HEK293 (cell line): ENCODE results near the gene TMEM128.

Experiments
- MYNN ChIP-seq: fragments of 450-650 bp; formaldehyde crosslinking; IDR thresholded peaks from 2 replicates; pipeline ENCODE4 v1.5.1; 2016; ENCODE audit warnings: missing biosample characterization, missing genetic modification characterization, borderline replicate concordance
- SP2 ChIP-seq: fragments of 450-650 bp; formaldehyde crosslinking; IDR thresholded peaks from 2 replicates; pipeline ENCODE4 v1.5.1; 2016; ENCODE audit warnings: missing biosample characterization, missing genetic modification characterization
- ZNF121 ChIP-seq: fragments of 450-650 bp; formaldehyde crosslinking; IDR thresholded peaks from 2 replicates; pipeline ENCODE4 v1.5.1; 2016; ENCODE audit warnings: missing biosample characterization, missing genetic modification characterization
- ZNF16 ChIP-seq: fragments of 450-650 bp; formaldehyde crosslinking; IDR thresholded peaks from 2 replicates; pipeline ENCODE4 v1.5.1; 2016; ENCODE audit warnings: low read depth, missing biosample characterization, missing genetic modification characterization
- ZNF274 ChIP-seq, 2 experiments: fragments of 200-500 bp in 1 of 2; fragments of 450-650 bp in 1 of 2; sonication (Bioruptor generic) in 1 of 2; formaldehyde crosslinking in 1 of 2; IDR thresholded peaks; 2 replicates each; pipeline versions ENCODE4 v1.5.1 to v1.6.1; 2014 to 2016; ENCODE audit warnings: borderline replicate concordance in 1 of 2, inconsistent platforms in 1 of 2, low read length in 1 of 2, missing biosample characterization in 1 of 2, missing genetic modification characterization in 1 of 2
- ZNF311 ChIP-seq: fragments of 450-650 bp; formaldehyde crosslinking; IDR thresholded peaks from 2 replicates; pipeline ENCODE4 v1.5.1; 2017; ENCODE audit warnings: missing biosample characterization, missing genetic modification characterization, borderline replicate concordance
- ZNF677 ChIP-seq: fragments of 450-650 bp; IDR thresholded peaks from 2 replicates; pipeline ENCODE4 v1.5.0; 2018; ENCODE audit warnings: missing biosample characterization, mild to moderate bottlenecking, missing genetic modification characterization, moderate library complexity
- ZNF837 ChIP-seq: fragments of 450-650 bp; formaldehyde crosslinking; IDR thresholded peaks from 2 replicates; pipeline ENCODE4 v1.5.1; 2016; ENCODE audit warnings: missing biosample characterization, missing genetic modification characterization
- TF ChIP-seq, protein P1 (sequence below): fragments of 450-650 bp; formaldehyde crosslinking; IDR thresholded peaks from 2 replicates; pipeline ENCODE4 v1.5.1; 2016; ENCODE audit warnings: missing biosample characterization, missing genetic modification characterization
- TF ChIP-seq, protein P2 (sequence below): fragments of 450-650 bp; formaldehyde crosslinking; IDR thresholded peaks from 2 replicates; pipeline ENCODE4 v1.5.1; 2016; ENCODE audit warnings: missing biosample characterization, missing genetic modification characterization
- TF ChIP-seq, protein P3 (sequence below): fragments of 450-650 bp; formaldehyde crosslinking; IDR thresholded peaks from 2 replicates; pipeline ENCODE4 v1.5.1; 2016; ENCODE audit warnings: missing biosample characterization, missing genetic modification characterization
- TF ChIP-seq, protein P4 (sequence below): fragments of 450-650 bp; formaldehyde crosslinking; IDR thresholded peaks from 2 replicates; pipeline ENCODE4 v1.5.1; 2016; ENCODE audit warnings: missing biosample characterization, missing genetic modification characterization, borderline replicate concordance
- TF ChIP-seq, protein P5 (sequence below): sonication (generic); formaldehyde crosslinking; IDR thresholded peaks from 2 replicates; pipeline ENCODE4 v1.8.1; 2022; ENCODE audit warnings: mild to moderate bottlenecking, moderate library complexity, missing genetic modification reagents
- TF ChIP-seq, protein P6 (sequence below): fragments of 450-650 bp; formaldehyde crosslinking; IDR thresholded peaks from 2 replicates; pipeline ENCODE4 v1.5.1; 2016; ENCODE audit warnings: missing biosample characterization, missing genetic modification characterization

DNA sequence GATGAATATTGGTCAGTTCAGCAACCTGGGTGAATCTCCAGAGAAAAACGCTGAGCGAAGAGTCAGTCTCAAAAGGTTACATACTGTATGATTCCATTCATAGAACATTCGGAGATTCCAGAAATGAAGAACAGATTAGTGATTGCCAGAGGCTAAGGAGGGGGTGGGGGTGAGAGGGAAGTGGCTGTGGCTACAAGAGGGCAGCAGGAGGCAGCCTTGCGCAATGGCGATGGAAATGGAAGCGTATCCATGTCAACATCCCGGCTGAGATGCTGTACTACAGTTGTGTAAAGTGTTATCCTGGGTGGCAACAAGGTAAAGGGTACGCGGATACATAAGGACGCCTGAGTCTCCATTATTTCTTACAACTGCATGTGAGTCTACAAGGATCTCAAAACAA is 23.9 kb upstream of the TMEM128 start:
- TF ChIP-seq, protein P1, sequence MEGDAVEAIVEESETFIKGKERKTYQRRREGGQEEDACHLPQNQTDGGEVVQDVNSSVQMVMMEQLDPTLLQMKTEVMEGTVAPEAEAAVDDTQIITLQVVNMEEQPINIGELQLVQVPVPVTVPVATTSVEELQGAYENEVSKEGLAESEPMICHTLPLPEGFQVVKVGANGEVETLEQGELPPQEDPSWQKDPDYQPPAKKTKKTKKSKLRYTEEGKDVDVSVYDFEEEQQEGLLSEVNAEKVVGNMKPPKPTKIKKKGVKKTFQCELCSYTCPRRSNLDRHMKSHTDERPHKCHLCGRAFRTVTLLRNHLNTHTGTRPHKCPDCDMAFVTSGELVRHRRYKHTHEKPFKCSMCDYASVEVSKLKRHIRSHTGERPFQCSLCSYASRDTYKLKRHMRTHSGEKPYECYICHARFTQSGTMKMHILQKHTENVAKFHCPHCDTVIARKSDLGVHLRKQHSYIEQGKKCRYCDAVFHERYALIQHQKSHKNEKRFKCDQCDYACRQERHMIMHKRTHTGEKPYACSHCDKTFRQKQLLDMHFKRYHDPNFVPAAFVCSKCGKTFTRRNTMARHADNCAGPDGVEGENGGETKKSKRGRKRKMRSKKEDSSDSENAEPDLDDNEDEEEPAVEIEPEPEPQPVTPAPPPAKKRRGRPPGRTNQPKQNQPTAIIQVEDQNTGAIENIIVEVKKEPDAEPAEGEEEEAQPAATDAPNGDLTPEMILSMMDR = no peak
- TF ChIP-seq, protein P2, sequence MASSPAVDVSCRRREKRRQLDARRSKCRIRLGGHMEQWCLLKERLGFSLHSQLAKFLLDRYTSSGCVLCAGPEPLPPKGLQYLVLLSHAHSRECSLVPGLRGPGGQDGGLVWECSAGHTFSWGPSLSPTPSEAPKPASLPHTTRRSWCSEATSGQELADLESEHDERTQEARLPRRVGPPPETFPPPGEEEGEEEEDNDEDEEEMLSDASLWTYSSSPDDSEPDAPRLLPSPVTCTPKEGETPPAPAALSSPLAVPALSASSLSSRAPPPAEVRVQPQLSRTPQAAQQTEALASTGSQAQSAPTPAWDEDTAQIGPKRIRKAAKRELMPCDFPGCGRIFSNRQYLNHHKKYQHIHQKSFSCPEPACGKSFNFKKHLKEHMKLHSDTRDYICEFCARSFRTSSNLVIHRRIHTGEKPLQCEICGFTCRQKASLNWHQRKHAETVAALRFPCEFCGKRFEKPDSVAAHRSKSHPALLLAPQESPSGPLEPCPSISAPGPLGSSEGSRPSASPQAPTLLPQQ (tag by site-specific recombination) = no peak
- TF ChIP-seq ZNF121 (tag by site-specific recombination) (no peak), ZNF837 (tag by site-specific recombination) (no peak), ZNF677 (no peak), SP2 (tag by site-specific recombination) (no peak), ZNF16 (tag by site-specific recombination) (no peak), ZNF311 (tag by site-specific recombination) (no peak), MYNN (tag by site-specific recombination) (no peak), ZNF274 (IDR thresholded peaks at IDR 0.05; ENCODE audit: low read length) (no peak), ZNF274 (tag by site-specific recombination; IDR thresholded peaks at IDR 0.05; ENCODE audit: borderline replicate concordance) (no peak)
- TF ChIP-seq, protein P3, sequence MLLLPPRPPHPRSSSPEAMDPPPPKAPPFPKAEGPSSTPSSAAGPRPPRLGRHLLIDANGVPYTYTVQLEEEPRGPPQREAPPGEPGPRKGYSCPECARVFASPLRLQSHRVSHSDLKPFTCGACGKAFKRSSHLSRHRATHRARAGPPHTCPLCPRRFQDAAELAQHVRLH (tag by site-specific recombination) = no peak
- TF ChIP-seq, protein P4, sequence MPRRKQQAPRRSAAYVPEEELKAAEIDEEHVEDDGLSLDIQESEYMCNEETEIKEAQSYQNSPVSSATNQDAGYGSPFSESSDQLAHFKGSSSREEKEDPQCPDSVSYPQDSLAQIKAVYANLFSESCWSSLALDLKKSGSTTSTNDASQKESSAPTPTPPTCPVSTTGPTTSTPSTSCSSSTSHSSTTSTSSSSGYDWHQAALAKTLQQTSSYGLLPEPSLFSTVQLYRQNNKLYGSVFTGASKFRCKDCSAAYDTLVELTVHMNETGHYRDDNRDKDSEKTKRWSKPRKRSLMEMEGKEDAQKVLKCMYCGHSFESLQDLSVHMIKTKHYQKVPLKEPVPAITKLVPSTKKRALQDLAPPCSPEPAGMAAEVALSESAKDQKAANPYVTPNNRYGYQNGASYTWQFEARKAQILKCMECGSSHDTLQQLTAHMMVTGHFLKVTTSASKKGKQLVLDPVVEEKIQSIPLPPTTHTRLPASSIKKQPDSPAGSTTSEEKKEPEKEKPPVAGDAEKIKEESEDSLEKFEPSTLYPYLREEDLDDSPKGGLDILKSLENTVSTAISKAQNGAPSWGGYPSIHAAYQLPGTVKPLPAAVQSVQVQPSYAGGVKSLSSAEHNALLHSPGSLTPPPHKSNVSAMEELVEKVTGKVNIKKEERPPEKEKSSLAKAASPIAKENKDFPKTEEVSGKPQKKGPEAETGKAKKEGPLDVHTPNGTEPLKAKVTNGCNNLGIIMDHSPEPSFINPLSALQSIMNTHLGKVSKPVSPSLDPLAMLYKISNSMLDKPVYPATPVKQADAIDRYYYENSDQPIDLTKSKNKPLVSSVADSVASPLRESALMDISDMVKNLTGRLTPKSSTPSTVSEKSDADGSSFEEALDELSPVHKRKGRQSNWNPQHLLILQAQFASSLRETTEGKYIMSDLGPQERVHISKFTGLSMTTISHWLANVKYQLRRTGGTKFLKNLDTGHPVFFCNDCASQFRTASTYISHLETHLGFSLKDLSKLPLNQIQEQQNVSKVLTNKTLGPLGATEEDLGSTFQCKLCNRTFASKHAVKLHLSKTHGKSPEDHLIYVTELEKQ = no peak
- TF ChIP-seq, protein P5, sequence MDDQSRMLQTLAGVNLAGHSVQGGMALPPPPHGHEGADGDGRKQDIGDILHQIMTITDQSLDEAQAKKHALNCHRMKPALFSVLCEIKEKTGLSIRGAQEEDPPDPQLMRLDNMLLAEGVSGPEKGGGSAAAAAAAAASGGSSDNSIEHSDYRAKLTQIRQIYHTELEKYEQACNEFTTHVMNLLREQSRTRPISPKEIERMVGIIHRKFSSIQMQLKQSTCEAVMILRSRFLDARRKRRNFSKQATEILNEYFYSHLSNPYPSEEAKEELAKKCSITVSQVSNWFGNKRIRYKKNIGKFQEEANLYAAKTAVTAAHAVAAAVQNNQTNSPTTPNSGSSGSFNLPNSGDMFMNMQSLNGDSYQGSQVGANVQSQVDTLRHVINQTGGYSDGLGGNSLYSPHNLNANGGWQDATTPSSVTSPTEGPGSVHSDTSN (CRISPR knock-in tag) = no peak
- TF ChIP-seq, protein P6, sequence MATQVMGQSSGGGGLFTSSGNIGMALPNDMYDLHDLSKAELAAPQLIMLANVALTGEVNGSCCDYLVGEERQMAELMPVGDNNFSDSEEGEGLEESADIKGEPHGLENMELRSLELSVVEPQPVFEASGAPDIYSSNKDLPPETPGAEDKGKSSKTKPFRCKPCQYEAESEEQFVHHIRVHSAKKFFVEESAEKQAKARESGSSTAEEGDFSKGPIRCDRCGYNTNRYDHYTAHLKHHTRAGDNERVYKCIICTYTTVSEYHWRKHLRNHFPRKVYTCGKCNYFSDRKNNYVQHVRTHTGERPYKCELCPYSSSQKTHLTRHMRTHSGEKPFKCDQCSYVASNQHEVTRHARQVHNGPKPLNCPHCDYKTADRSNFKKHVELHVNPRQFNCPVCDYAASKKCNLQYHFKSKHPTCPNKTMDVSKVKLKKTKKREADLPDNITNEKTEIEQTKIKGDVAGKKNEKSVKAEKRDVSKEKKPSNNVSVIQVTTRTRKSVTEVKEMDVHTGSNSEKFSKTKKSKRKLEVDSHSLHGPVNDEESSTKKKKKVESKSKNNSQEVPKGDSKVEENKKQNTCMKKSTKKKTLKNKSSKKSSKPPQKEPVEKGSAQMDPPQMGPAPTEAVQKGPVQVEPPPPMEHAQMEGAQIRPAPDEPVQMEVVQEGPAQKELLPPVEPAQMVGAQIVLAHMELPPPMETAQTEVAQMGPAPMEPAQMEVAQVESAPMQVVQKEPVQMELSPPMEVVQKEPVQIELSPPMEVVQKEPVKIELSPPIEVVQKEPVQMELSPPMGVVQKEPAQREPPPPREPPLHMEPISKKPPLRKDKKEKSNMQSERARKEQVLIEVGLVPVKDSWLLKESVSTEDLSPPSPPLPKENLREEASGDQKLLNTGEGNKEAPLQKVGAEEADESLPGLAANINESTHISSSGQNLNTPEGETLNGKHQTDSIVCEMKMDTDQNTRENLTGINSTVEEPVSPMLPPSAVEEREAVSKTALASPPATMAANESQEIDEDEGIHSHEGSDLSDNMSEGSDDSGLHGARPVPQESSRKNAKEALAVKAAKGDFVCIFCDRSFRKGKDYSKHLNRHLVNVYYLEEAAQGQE (tag by site-specific recombination) = no peak
